ENCODE results near the gene KCNN3.

GRCh38 chr1:154755858-154756730 lies 114.0 kb downstream of the KCNN3 start:
- TF ChIP-seq CTCF (conservative IDR thresholded peaks at IDR 0.05): no peak
- no peak for TF ChIP-seq ZFX (IDR thresholded peaks at IDR 0.05)
